HepG2 (cell line): ENCODE measurements around the gene LYZ. TPM values are rescaled to one million over a fixed set of nuclear protein-coding genes. Genes with fewer than 3 reads are reported as not detected.
A peak's percentile ranks its signal among the peaks of the same experiment; 100 is the strongest.

ENCODE experiments used
- ATAC-seq: fragments of 200-7000 bp; cut with Tn5 transposase; 3 replicates; pipeline ENCODE4 v1.9.1; 2020; ENCODE audit warnings: mild to moderate bottlenecking, moderate library complexity
- BruUV-seq: library from RNA; stranded (reverse); fragments of 400-500 nt; replicated peaks from 2 replicates; lab custom pipeline; 2021; lab: Mats Ljungman, UMichigan
- CTCF ChIA-PET: fragments of 300-600 bp; formaldehyde crosslinking; extraction: SDS; loops from one replicate; lab custom pipeline; 2021; ENCODE audit warnings: low total read pairs, inconsistent platforms, low intra/inter-chr PET ratio; lab: Yijun Ruan, JAX
- POLR2A ChIA-PET: fragments of 350-600 bp; sonication (Branson Sonifier 250); formaldehyde crosslinking; loops from one replicate; lab custom pipeline; 2020; ENCODE audit warnings: antibody characterized with exemption, inconsistent platforms; lab: Yijun Ruan, JAX
- DNase-seq: peaks from one replicate; pipeline ENCODE4 v3.0.0-alpha.2; 2015; ENCODE audit warnings: low spot score
- FAIRE-seq: peaks from 3 replicates; lab custom pipeline; 2011; peaks lifted over from hg19 to GRCh38; lab: Jason Lieb, UNC
- H2AFZ ChIP-seq: one replicate; pipeline ENCODE4 v1.6.1; 2011; ENCODE audit warnings: low read length, inconsistent platforms
- H3K27ac ChIP-seq: fragments of 300-600 bp; 3 replicates; pipeline ENCODE4 v1.8.0; 2011; ENCODE audit warnings: mixed run types, mild to moderate bottlenecking, mixed read lengths, low read length, inconsistent platforms; ENCODE audit not compliant: insufficient read depth; ENCODE audit errors: extremely low read length
- H3K27me3 ChIP-seq, 2 experiments: fragments of 200-600 bp in 1 of 2; 2 replicates in 1 of 2; 3 replicates in 1 of 2; pipeline versions ENCODE4 v1.6.0 to v1.8.0; 2011; ENCODE audit warnings: low read length in 2 of 2, mild to moderate bottlenecking in 2 of 2, moderate library complexity in 2 of 2, inconsistent platforms in 1 of 2; ENCODE audit not compliant: insufficient read depth in 2 of 2, control insufficient read depth in 1 of 2
- H3K36me3 ChIP-seq, 2 experiments: fragments of 200-600 bp in 1 of 2; replicated peaks in 1 of 2; 2 replicates in 1 of 2; 3 replicates in 1 of 2; pipeline versions ENCODE4 v1.5.1 to v1.8.0; 2011; ENCODE audit warnings: low read length in 2 of 2, inconsistent platforms in 1 of 2; ENCODE audit not compliant: insufficient read depth in 2 of 2, control insufficient read depth in 1 of 2
- H3K4me1 ChIP-seq: 2 replicates; pipeline ENCODE4 v1.5.1; 2012; ENCODE audit warnings: low read length, inconsistent platforms; ENCODE audit not compliant: insufficient read depth
- H3K4me2 ChIP-seq: 2 replicates; pipeline ENCODE4 v1.6.0; 2011; ENCODE audit warnings: low read depth, low read length, inconsistent platforms
- H3K4me3 ChIP-seq, 3 experiments: fragments of 200-600 bp in 1 of 3; sonication (generic), shearing (Covaris generic) in 1 of 3; replicated peaks in 1 of 3; 2 replicates each; pipeline ENCODE4 v1.5.1; 2011 to 2016; ENCODE audit warnings: low read length in 3 of 3, inconsistent platforms in 2 of 3, low read depth in 2 of 3, mild to moderate bottlenecking in 2 of 3, control low read depth in 1 of 3, mixed read lengths in 1 of 3; ENCODE audit not compliant: insufficient read depth in 1 of 3
- H3K79me2 ChIP-seq: one replicate; pipeline ENCODE4 v1.6.1; 2011; ENCODE audit warnings: low read length, inconsistent platforms; ENCODE audit not compliant: insufficient read depth
- H3K9ac ChIP-seq: 2 replicates; pipeline ENCODE4 v1.6.0; 2011; ENCODE audit warnings: mild to moderate bottlenecking, low read depth, low read length, inconsistent platforms; ENCODE audit not compliant: insufficient read depth
- H3K9me3 ChIP-seq: 2 replicates; pipeline ENCODE4 v1.5.1; 2012; ENCODE audit warnings: mild to moderate bottlenecking, low read length
- H4K20me1 ChIP-seq: 2 replicates; pipeline ENCODE4 v1.6.0; 2011; ENCODE audit warnings: inconsistent platforms, mild to moderate bottlenecking, low read length, moderate library complexity; ENCODE audit not compliant: insufficient read depth
- AGO2 ChIP-seq: fragments of 200-400 bp; formaldehyde crosslinking; optimal IDR thresholded peaks from 2 replicates; pipeline ENCODE3; 2017; ENCODE audit warnings: mild to moderate bottlenecking, low read depth, low read length, moderate library complexity
- DZIP1 ChIP-seq: sonication (generic); formaldehyde crosslinking; IDR thresholded peaks from 2 replicates; pipeline ENCODE4 v1.5.0; 2020; ENCODE audit warnings: mild to moderate bottlenecking, missing genetic modification reagents
- EHMT2 ChIP-seq: fragments of 200-600 bp; sonication (generic); IDR thresholded peaks from 2 replicates; pipeline ENCODE4 v1.7.0; 2017; ENCODE audit warnings: antibody characterized with exemption, low read depth, low read length, borderline replicate concordance
- FLYWCH1 ChIP-seq: sonication (generic); formaldehyde crosslinking; IDR thresholded peaks from 2 replicates; pipeline ENCODE4 v1.8.1; 2023; ENCODE audit warnings: mild to moderate bottlenecking, missing genetic modification reagents
- JDP2 ChIP-seq: sonication (generic); formaldehyde crosslinking; IDR thresholded peaks from 2 replicates; pipeline ENCODE4 v1.8.1; 2022; ENCODE audit warnings: missing genetic modification reagents, borderline replicate concordance
- KLF9 ChIP-seq: IDR thresholded peaks from 2 replicates; pipeline ENCODE4 v1.6.1; 2016; ENCODE audit warnings: low read depth
- MIER2 ChIP-seq: IDR thresholded peaks from 2 replicates; pipeline ENCODE4 v1.6.1; 2016; ENCODE audit warnings: missing biosample characterization, missing genetic modification reagents
- MXD3 ChIP-seq: IDR thresholded peaks from 2 replicates; pipeline ENCODE4 v1.6.1; 2016; ENCODE audit warnings: mild to moderate bottlenecking, missing biosample characterization, missing genetic modification reagents
- NCOA5 ChIP-seq: sonication (generic); formaldehyde crosslinking; IDR thresholded peaks from 2 replicates; pipeline ENCODE4 v1.4.0; 2020; ENCODE audit warnings: missing genetic modification reagents
- PBX3 ChIP-seq: sonication (generic); formaldehyde crosslinking; IDR thresholded peaks from 2 replicates; pipeline ENCODE4 v1.8.1; 2023; ENCODE audit warnings: missing genetic modification reagents, inconsistent platforms, borderline replicate concordance
- RBM22 ChIP-seq: fragments of 200-400 bp; formaldehyde crosslinking; optimal IDR thresholded peaks from 2 replicates; pipeline ENCODE3; 2017; ENCODE audit warnings: mild to moderate bottlenecking, low read length, moderate library complexity
- TFAP4 ChIP-seq: sonication (generic); IDR thresholded peaks from 2 replicates; pipeline ENCODE4 v1.6.1; 2016; ENCODE audit warnings: low read depth, borderline replicate concordance
- THAP7 ChIP-seq: sonication (generic); formaldehyde crosslinking; IDR thresholded peaks from 2 replicates; pipeline ENCODE4 v1.8.1; 2023; ENCODE audit warnings: mild to moderate bottlenecking, missing genetic modification reagents
- ZBTB33 ChIP-seq: sonication (generic); formaldehyde crosslinking; IDR thresholded peaks from 2 replicates; pipeline ENCODE4 v1.4.0; 2020; ENCODE audit warnings: missing genetic modification reagents
- ZNF143 ChIP-seq: sonication (generic); formaldehyde crosslinking; IDR thresholded peaks from 2 replicates; pipeline ENCODE4 v1.4.0; 2020; ENCODE audit warnings: missing genetic modification reagents
- ZNF577 ChIP-seq: sonication (generic); formaldehyde crosslinking; IDR thresholded peaks from 2 replicates; pipeline ENCODE4 v1.4.0; 2020; ENCODE audit warnings: mild to moderate bottlenecking, low read depth, missing genetic modification reagents, borderline replicate concordance
- ZNF768 ChIP-seq: sonication (generic); formaldehyde crosslinking; IDR thresholded peaks from 2 replicates; pipeline ENCODE4 v1.4.0; 2020; ENCODE audit warnings: missing genetic modification reagents
- ZZZ3 ChIP-seq: sonication (generic); formaldehyde crosslinking; IDR thresholded peaks from 2 replicates; pipeline ENCODE4 v1.4.0; 2020; ENCODE audit warnings: missing genetic modification reagents, mild to moderate bottlenecking, borderline replicate concordance
- WGBS: methylation state at CpG from one replicate; pipeline ENCODE4 v1.1.6; 2017; ENCODE audit warnings: low lambda C conversion rate; 5-methylcytosine and 5-hydroxymethylcytosine counted together
- in situ Hi-C: cut with HindIII; loops from 2 replicates; pipeline ENCODE4 v1.10.0; 2017; ENCODE audit warnings: low pct_unique_long_range_greater_than_20kb; ENCODE audit not compliant: extremely low pct_ligation_motif_present
- intact Hi-C: fragments of 100-400 bp; cut with micrococcal nuclease; formaldehyde crosslinking; loops from one replicate; pipeline ENCODE4 v1.10.0; 2022; ENCODE audit not compliant: unreplicated experiment
- polyA plus RNA-seq, 8 experiments: library from polyadenylated mRNA; depleted of rRNA in 3 of 8; stranded (reverse) in 7 of 8; unstranded in 1 of 8; fragments of >200 nt; fragmentation: Illumina TruSeq in 4 of 8; extraction: Trizol in 4 of 8; gene quantifications; 2 replicates each; pipeline versions ENCODE4 v1.2.1 to v1.2.3, GENCODE V29; 2011 to 2016; ENCODE audit warnings: low read depth in 4 of 8, missing spikeins in 1 of 8, mixed read lengths in 1 of 8; ENCODE audit not compliant: insufficient read depth in 1 of 8
- total RNA-seq, 5 experiments: library from RNA; depleted of rRNA; stranded (reverse); fragments of >200 nt; fragmentation: Illumina TruSeq; extraction: Trizol; gene quantifications; 2 replicates each; pipeline ENCODE4 v1.2.3, GENCODE V29; 2016; ENCODE audit warnings: low read depth in 1 of 5

Gene LYZ
- total and polyA plus RNA-seq, 2 of the 13 experiments (the other 11 are each of a cell fraction or from before 2014, with no cell fraction given): 1,788 to 2,054 TPM

- Histone ChIP-seq H3K4me1 (peaks cover 36% of the 10 kb centered on the region), H3K79me2 (peaks cover 40% of the 10 kb centered on the region), H2AFZ (no peak overlapping the region), H3K9me3 (no peaks in the 10 kb centered on the region), H3K4me3 (no peak overlapping the region), H3K4me2 (no peak overlapping the region), H3K36me3 (peaks cover 0 to 16% of the 10 kb centered on the region in 2 experiments; a peak in 2 of 5 replicates), H3K9ac (no peak overlapping the region), H4K20me1 (peaks cover 21% of the 10 kb centered on the region), H3K27ac (no peak overlapping the region), H3K27me3 (no peaks in the 10 kb centered on the region; a peak in 1 of 5 replicates)
- ATAC-seq (no peak), DNase-seq (no peak), FAIRE-seq (no peak)
- in situ Hi-C loops: loop anchor here (10.0 kb wide), 1 partner anchor 58 kb away; no protein-coding TSS in a partner anchor
- POLR2A ChIA-PET: interaction anchor here (1.0 to 6.6 kb wide), 2 partner anchors 18 to 233 kb away, joined by 3 to 229 read pairs; partner anchors contain the start of gene CCT2
- intact Hi-C loops: no loop called here
- no TSS peak for BruUV-seq
- 95% methylated on average over 5 of the region's 5 CpGs for WGBS
- CTCF ChIA-PET: no interaction called here
- TF ChIP-seq ZNF143: no peak
- no peak for TF ChIP-seq PBX3 (CRISPR knock-in tag)
- peak; percentile 9 for TF ChIP-seq RBM22
- no peak for TF ChIP-seq TFAP4
- TF ChIP-seq FLYWCH1 (CRISPR knock-in tag): no peak
- no peak for TF ChIP-seq KLF9 (CRISPR knock-in tag)
- no peak for TF ChIP-seq MXD3 (CRISPR knock-in tag)
- TF ChIP-seq ZBTB33 (CRISPR knock-in tag): no peak
- TF ChIP-seq ZNF577 (CRISPR knock-in tag): no peak
- no peak for TF ChIP-seq DZIP1
- no peak for TF ChIP-seq JDP2
- no peak for TF ChIP-seq ZNF768
- no peak for TF ChIP-seq NCOA5 (CRISPR knock-in tag)
- TF ChIP-seq MIER2 (CRISPR knock-in tag): no peak
- TF ChIP-seq EHMT2: no peak
- TF ChIP-seq ZZZ3: no peak
- peak; percentile 22 for TF ChIP-seq AGO2
- TF ChIP-seq THAP7 (CRISPR knock-in tag): no peak
Measured at GRCh38 chr12:69352904-69353303, 4.7 kb downstream of the LYZ start.
